Tongue (tissue), 2 donors: ENCODE data around the gene FHIT. TPM values are rescaled to one million over a fixed set of nuclear protein-coding genes. Genes with fewer than 3 reads are reported as not detected.
"Not testable (repeated sequence)": the region's sequence is repeated elsewhere in the genome, so short reads cannot be mapped to it uniquely, and the experiment has no call there.

Source experiments
- DNase-seq: peaks from one replicate; pipeline ENCODE4 v3.0.0-alpha.2; 2015
- total RNA-seq: library from RNA; depleted of rRNA; stranded (reverse); fragments of >200 nt; gene quantifications from one replicate; pipeline ENCODE4 v1.2.3, GENCODE V29; 2014

The FHIT gene
- total RNA-seq, 1 donor from 2014 or later: 7.4 TPM

GRCh38 chr3:61111825-61112224, 139.4 kb downstream of the FHIT start:
- DNase-seq: no peak

- no peak for DNase-seq
Observed at GRCh38 chr3:61110576-61110975, 140.7 kb downstream of the FHIT start.

GRCh38 chr3:61108247-61109019, 142.8 kb downstream of the FHIT start:
- no peak for DNase-seq

GRCh38 chr3:61094608-61095007, 156.6 kb downstream of the FHIT start:
- DNase-seq: no peak

- no peak for DNase-seq
Observed at GRCh38 chr3:61093364-61093763, 157.9 kb downstream of the FHIT start.

- no peak for DNase-seq
Observed at GRCh38 chr3:61092870-61093269, 158.4 kb downstream of the FHIT start.

- DNase-seq: no peak
Observed at GRCh38 chr3:61090389-61091169, 160.7 kb downstream of the FHIT start.

GRCh38 chr3:61087465-61087864, 163.8 kb downstream of the FHIT start:
- DNase-seq: no peak

GRCh38 chr3:61081554-61081953, 169.7 kb downstream of the FHIT start:
- DNase-seq: no peak

GRCh38 chr3:61080737-61081445, 170.4 kb downstream of the FHIT start:
- no peak for DNase-seq

GRCh38 chr3:61078048-61078752, 173.1 kb downstream of the FHIT start:
- no peak for DNase-seq

GRCh38 chr3:61077551-61077950, 173.7 kb downstream of the FHIT start:
- DNase-seq: no peak

- no peak for DNase-seq
Observed at GRCh38 chr3:61074783-61075182, 176.5 kb downstream of the FHIT start.

GRCh38 chr3:61073566-61074165, 177.6 kb downstream of the FHIT start:
- DNase-seq: no peak

GRCh38 chr3:61068084-61068483, 183.2 kb downstream of the FHIT start:
- no peak for DNase-seq

- no peak for DNase-seq
Observed at GRCh38 chr3:61066800-61067199, 184.5 kb downstream of the FHIT start.

- not testable (repeated sequence) for DNase-seq
Observed at GRCh38 chr3:61066222-61066621, 185.0 kb downstream of the FHIT start.

GRCh38 chr3:61065451-61066011, 185.7 kb downstream of the FHIT start:
- no peak for DNase-seq

- DNase-seq: no peak
Observed at GRCh38 chr3:61061092-61061723, 190.0 kb downstream of the FHIT start.

- DNase-seq: no peak
Observed at GRCh38 chr3:61060411-61060861, 190.8 kb downstream of the FHIT start.

- DNase-seq: no peak
Observed at GRCh38 chr3:61058836-61059235, 192.4 kb downstream of the FHIT start.
